ENCODE measurements around the gene EVPLL. TPM values are rescaled to one million over a fixed set of nuclear protein-coding genes. Genes with fewer than 3 reads are reported as not detected.

EVPLL gene
- total RNA-seq, 2 experiments from 2014 or later: not detected

DNA sequence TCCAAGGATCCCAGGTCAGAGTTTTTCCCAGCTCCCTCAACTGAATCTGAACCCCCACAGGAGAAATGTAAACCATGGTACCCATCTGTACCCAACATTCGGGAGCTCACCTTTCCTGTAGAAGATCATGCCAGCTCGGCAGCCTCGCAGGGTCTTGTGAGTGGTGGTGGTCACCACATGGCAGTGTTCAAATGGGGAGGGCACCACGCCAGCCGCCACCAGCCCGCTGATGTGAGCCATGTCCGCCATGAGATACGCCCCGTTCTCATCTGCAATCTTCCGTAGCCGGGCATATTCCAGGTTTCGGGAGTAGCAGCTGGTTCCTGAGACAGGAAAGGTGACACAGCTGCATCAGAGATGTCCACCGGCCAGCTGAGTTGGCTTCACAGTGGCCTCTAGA lies 37.6 kb upstream of the EVPLL start:
- no peak for DNase-seq (ENCODE audit: low spot score)
- intact Hi-C loops (cut with micrococcal nuclease; ENCODE audit: unreplicated experiment): no loop called here
- Histone ChIP-seq H3K4me1 (ENCODE audit: insufficient read depth, low read length, poor library complexity, severe bottlenecking) (no peaks in the 10 kb centered on the region), H3K27ac (ENCODE audit: low read depth, low read length, poor library complexity, severe bottlenecking) (no peak overlapping the region), H2AFZ (ENCODE audit: low read length) (no peak overlapping the region), H3K9me3 (ENCODE audit: low read length) (0 out of 2 replicates have a peak, but pooled peaks cover 5% of the 10 kb centered on the region), H3K79me2 (ENCODE audit: insufficient read depth, low read depth, low read length) (no peaks in the 10 kb centered on the region), H3K9me2 (ENCODE audit: insufficient read depth, low read length) (no peaks in the 10 kb centered on the region), H3K36me3 (ENCODE audit: insufficient read depth, low read length) (peaks cover 89% of the 10 kb centered on the region), H3K4me2 (ENCODE audit: low read length) (no peak overlapping the region), H4K20me1 (ENCODE audit: insufficient read depth, low read length) (no peaks in the 10 kb centered on the region), H3K4me3 (ENCODE audit: low read depth, low read length, poor library complexity, severe bottlenecking) (no peak overlapping the region)
- no TSS peak for BruUV-seq (replicated peaks)
- ChIA-PET POLR2A (no interaction called here), CTCF (ENCODE audit: unreplicated experiment) (no interaction called here)
- TF ChIP-seq EZH2phosphoT487 (IDR thresholded peaks at IDR 0.05; ENCODE audit: borderline replicate concordance, low read depth, low read length): no peak
- TF ChIP-seq, protein P1, sequence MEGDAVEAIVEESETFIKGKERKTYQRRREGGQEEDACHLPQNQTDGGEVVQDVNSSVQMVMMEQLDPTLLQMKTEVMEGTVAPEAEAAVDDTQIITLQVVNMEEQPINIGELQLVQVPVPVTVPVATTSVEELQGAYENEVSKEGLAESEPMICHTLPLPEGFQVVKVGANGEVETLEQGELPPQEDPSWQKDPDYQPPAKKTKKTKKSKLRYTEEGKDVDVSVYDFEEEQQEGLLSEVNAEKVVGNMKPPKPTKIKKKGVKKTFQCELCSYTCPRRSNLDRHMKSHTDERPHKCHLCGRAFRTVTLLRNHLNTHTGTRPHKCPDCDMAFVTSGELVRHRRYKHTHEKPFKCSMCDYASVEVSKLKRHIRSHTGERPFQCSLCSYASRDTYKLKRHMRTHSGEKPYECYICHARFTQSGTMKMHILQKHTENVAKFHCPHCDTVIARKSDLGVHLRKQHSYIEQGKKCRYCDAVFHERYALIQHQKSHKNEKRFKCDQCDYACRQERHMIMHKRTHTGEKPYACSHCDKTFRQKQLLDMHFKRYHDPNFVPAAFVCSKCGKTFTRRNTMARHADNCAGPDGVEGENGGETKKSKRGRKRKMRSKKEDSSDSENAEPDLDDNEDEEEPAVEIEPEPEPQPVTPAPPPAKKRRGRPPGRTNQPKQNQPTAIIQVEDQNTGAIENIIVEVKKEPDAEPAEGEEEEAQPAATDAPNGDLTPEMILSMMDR (conservative IDR thresholded peaks at IDR 0.05; ENCODE audit: low read length): no peak

DNA sequence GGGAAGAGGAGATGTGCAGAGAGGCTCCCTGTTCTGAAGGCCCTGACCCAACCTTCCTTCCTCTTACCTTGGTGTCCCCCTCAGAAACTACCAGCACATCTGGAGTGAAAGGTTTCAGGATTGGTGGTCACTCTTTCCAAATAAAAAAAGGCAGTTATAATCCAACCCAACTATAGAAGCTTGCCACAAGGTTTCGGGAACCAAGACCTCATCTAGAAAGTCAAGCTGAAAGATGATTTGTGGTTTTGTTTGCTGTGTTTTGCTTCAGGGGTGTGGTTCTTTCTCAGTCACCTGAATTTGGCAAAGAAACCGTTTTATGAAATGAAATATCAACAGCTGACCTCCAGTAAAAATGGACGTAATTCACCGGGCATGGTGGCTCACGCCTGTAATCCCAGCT lies 33.6 kb upstream of the EVPLL start:
- POLR2A ChIA-PET: interaction anchor here (0.7 kb wide), 1 partner anchor 10 kb away, joined by 4 read pairs; no protein-coding TSS in a partner anchor
- H3K36me3 ChIP-seq (ENCODE audit: insufficient read depth, low read length): peaks cover 97% of the 10 kb centered on the region

DNA sequence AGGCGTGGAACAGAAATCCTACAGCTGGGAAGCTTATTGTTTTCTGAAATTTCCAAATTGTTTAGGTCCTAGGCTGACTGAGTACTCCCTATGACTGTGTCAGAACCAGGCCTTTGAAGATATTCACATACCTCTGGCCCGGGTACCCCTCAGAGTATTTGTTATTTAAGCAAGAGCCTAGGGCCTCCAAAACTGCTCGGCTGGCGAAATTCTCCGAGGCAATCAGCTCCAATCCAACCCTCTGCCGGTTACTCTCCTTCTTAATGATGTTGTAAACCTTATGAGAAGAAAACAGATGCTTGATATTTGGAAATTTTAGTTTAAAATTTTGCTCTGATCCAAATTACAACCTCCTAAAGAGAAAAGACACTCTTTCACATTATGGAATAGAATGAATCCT lies 24.0 kb upstream of the EVPLL start:
- H3K4me2 ChIP-seq (ENCODE audit: low read length): no peak overlapping the region
- no peak overlapping the region for H3K27ac ChIP-seq (ENCODE audit: low read depth, low read length, poor library complexity, severe bottlenecking)
- H3K36me3 ChIP-seq (ENCODE audit: insufficient read depth, low read length): peaks cover 75% of the 10 kb centered on the region
- ChIA-PET POLR2A (no interaction called here), CTCF (ENCODE audit: unreplicated experiment) (no interaction called here)
- no TSS peak for BruUV-seq (replicated peaks)
- intact Hi-C loops (cut with micrococcal nuclease; ENCODE audit: unreplicated experiment): no loop called here
- H3K9me3 ChIP-seq (ENCODE audit: low read length): no peaks in the 10 kb centered on the region
- H3K4me1 ChIP-seq (ENCODE audit: insufficient read depth, low read length, poor library complexity, severe bottlenecking): no peaks in the 10 kb centered on the region
- H3K4me3 ChIP-seq (ENCODE audit: low read depth, low read length, poor library complexity, severe bottlenecking): no peak overlapping the region
- H4K20me1 ChIP-seq (ENCODE audit: insufficient read depth, low read length): no peaks in the 10 kb centered on the region
- TF ChIP-seq, protein P1 (conservative IDR thresholded peaks at IDR 0.05; ENCODE audit: low read length): no peak
- TF ChIP-seq EZH2phosphoT487 (IDR thresholded peaks at IDR 0.05; ENCODE audit: borderline replicate concordance, low read depth, low read length): no peak
- no peaks in the 10 kb centered on the region for H3K9me2 ChIP-seq (ENCODE audit: insufficient read depth, low read length)
- peaks cover 7% of the 10 kb centered on the region; the same call in 1 of the 2 replicates for H3K79me2 ChIP-seq (ENCODE audit: insufficient read depth, low read depth, low read length)
- no peak overlapping the region for H2AFZ ChIP-seq (ENCODE audit: low read length)
- no peak for DNase-seq (ENCODE audit: low spot score)

More for the DNA sequence above, 33.6 kb upstream of the EVPLL start:
- DNase-seq (ENCODE audit: low spot score): no peak
- TF ChIP-seq EZH2phosphoT487 (IDR thresholded peaks at IDR 0.05; ENCODE audit: borderline replicate concordance, low read depth, low read length): no peak
- TF ChIP-seq, protein P1 (conservative IDR thresholded peaks at IDR 0.05; ENCODE audit: low read length): no peak
- no peaks in the 10 kb centered on the region for H4K20me1 ChIP-seq (ENCODE audit: insufficient read depth, low read length)
- H3K4me1 ChIP-seq (ENCODE audit: insufficient read depth, low read length, poor library complexity, severe bottlenecking): no peaks in the 10 kb centered on the region
- 0 out of 2 replicates have a peak, but pooled peaks cover 5% of the 10 kb centered on the region for H3K9me3 ChIP-seq (ENCODE audit: low read length)
- intact Hi-C loops (cut with micrococcal nuclease; ENCODE audit: unreplicated experiment): no loop called here
- no peak overlapping the region for H2AFZ ChIP-seq (ENCODE audit: low read length)
- H3K27ac ChIP-seq (ENCODE audit: low read depth, low read length, poor library complexity, severe bottlenecking): no peak overlapping the region
- TSS peak; percentile 38 for BruUV-seq (replicated peaks)
- CTCF ChIA-PET (ENCODE audit: unreplicated experiment): no interaction called here
- no peaks in the 10 kb centered on the region for H3K9me2 ChIP-seq (ENCODE audit: insufficient read depth, low read length)
- no peak overlapping the region for H3K4me3 ChIP-seq (ENCODE audit: low read depth, low read length, poor library complexity, severe bottlenecking)
- no peaks in the 10 kb centered on the region for H3K79me2 ChIP-seq (ENCODE audit: insufficient read depth, low read depth, low read length)
- no peak overlapping the region for H3K4me2 ChIP-seq (ENCODE audit: low read length)

All from OCI-LY7 (cell line).